Measurements from ENCODE around the gene PPM1B.

The PPM1B gene

GRCh38 chr2:44164617-44165016 lies 4.1 kb upstream of the PPM1B start:
- DNase-seq, result no peak

- DNase-seq, result no peak
Measured at GRCh38 chr2:44166096-44166495, 2.6 kb upstream of the PPM1B start.

- no peak for DNase-seq
Measured at GRCh38 chr2:44167311-44167907, 1.3 kb upstream of the PPM1B start.

GRCh38 chr2:44167908-44168680 lies 581 bp upstream of the PPM1B start:
- peak; percentile 100 for DNase-seq

GRCh38 chr2:44169155-44169898 lies 652 bp downstream of the PPM1B start:
- DNase-seq, result peak; percentile 37 to 54

GRCh38 chr2:44170311-44170717 lies 1.6 kb downstream of the PPM1B start:
- peak in 1 of 2 experiments; percentile 51 for DNase-seq

GRCh38 chr2:44171018-44171417 lies 2.3 kb downstream of the PPM1B start:
- DNase-seq, result peak in 1 of 2 experiments; percentile 22

GRCh38 chr2:44171442-44171841 lies 2.8 kb downstream of the PPM1B start:
- peak in 1 of 2 experiments; percentile 36 for DNase-seq

GRCh38 chr2:44172576-44172975 lies 3.9 kb downstream of the PPM1B start:
- DNase-seq, result no peak

GRCh38 chr2:44178950-44179349 lies 10.3 kb downstream of the PPM1B start:
- no peak for DNase-seq

GRCh38 chr2:44181648-44182047 lies 13.0 kb downstream of the PPM1B start:
- DNase-seq, result no peak

- DNase-seq, result no peak
Measured at GRCh38 chr2:44184106-44184505, 15.4 kb downstream of the PPM1B start.

GRCh38 chr2:44186810-44187209 lies 18.1 kb downstream of the PPM1B start:
- no peak for DNase-seq

GRCh38 chr2:44187251-44187650 lies 18.6 kb downstream of the PPM1B start:
- DNase-seq, result no peak

GRCh38 chr2:44188696-44189095 lies 20.0 kb downstream of the PPM1B start:
- no peak for DNase-seq

- DNase-seq, result no peak
Measured at GRCh38 chr2:44189104-44189503, 20.4 kb downstream of the PPM1B start.

- no peak for DNase-seq
Measured at GRCh38 chr2:44190526-44190925, 21.9 kb downstream of the PPM1B start.

- DNase-seq, result no peak
Measured at GRCh38 chr2:44191739-44192138, 23.1 kb downstream of the PPM1B start.

GRCh38 chr2:44192646-44193045 lies 24.0 kb downstream of the PPM1B start:
- DNase-seq, result no peak

GRCh38 chr2:44195714-44196113 lies 27.0 kb downstream of the PPM1B start:
- no peak for DNase-seq

- DNase-seq, result peak; percentile 86 to 92
Measured at GRCh38 chr2:44197816-44198215, 29.1 kb downstream of the PPM1B start.

GRCh38 chr2:44200011-44200410 lies 31.3 kb downstream of the PPM1B start:
- no peak for DNase-seq

GRCh38 chr2:44200759-44201158 lies 32.1 kb downstream of the PPM1B start:
- no peak for DNase-seq

- no peak for DNase-seq
Measured at GRCh38 chr2:44201648-44202165, 33.0 kb downstream of the PPM1B start.

Measured in NCI-H524 (cell line).